ENCODE measurements around the gene NFKBIB. TPM values are rescaled to one million over a fixed set of nuclear protein-coding genes. Genes with fewer than 3 reads are reported as not detected.

The NFKBIB gene
- total RNA-seq, 1 experiment from 2014 or later = 33.8 TPM

DNA sequence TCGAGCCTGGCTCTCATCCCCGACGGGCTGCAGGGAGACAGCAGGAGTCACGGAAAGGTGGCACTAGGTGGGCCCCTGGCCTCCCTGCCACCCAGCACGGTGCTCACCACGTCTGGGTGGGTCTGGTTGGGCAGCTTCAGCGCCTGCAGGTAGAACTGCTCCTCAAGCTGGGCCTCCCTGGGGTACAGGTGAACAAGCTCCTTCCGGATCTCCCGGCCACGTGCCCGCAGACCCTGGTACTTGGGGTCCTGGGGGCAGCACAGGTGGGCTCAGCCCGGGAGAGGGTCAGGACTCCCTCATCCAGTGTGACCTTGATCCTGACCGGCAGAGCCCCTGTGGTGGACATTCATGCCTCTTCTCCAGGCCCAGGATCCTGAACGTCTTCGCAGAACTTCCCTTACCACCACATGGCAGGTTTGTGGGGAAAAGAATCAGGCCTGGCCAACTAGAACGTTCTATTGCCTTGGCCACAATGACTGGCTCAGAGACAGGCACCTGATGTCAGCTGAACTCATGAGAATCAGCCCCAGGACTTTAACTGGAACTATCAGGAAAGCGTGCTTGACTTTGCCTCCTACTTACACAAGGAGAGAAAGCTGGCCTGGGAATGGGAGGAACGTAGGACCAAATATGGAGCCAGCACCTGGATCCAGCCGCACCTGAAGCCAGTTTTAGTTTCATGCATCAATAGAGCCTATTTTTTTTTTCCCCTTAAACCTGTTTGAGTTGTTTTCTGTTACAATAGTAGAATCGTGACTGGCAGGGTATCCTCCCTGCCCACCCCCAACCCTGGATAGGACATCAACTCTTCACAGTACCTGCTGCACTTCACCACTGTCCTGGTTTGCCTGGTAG lies 21.9 kb downstream of the NFKBIB start:
- no peak overlapping the region for H3K9ac ChIP-seq (ENCODE audit: extremely low read depth, insufficient read length, low read length)
- no peaks in the 10 kb centered on the region for H3K9me3 ChIP-seq (ENCODE audit: control insufficient read depth, low read depth, low read length)
- TF ChIP-seq, protein P1, sequence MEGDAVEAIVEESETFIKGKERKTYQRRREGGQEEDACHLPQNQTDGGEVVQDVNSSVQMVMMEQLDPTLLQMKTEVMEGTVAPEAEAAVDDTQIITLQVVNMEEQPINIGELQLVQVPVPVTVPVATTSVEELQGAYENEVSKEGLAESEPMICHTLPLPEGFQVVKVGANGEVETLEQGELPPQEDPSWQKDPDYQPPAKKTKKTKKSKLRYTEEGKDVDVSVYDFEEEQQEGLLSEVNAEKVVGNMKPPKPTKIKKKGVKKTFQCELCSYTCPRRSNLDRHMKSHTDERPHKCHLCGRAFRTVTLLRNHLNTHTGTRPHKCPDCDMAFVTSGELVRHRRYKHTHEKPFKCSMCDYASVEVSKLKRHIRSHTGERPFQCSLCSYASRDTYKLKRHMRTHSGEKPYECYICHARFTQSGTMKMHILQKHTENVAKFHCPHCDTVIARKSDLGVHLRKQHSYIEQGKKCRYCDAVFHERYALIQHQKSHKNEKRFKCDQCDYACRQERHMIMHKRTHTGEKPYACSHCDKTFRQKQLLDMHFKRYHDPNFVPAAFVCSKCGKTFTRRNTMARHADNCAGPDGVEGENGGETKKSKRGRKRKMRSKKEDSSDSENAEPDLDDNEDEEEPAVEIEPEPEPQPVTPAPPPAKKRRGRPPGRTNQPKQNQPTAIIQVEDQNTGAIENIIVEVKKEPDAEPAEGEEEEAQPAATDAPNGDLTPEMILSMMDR (conservative IDR thresholded peaks at IDR 0.05) = no peak
- no peak overlapping the region for H3K4me2 ChIP-seq (ENCODE audit: insufficient read depth, insufficient read length, low read length)
- H2BK15ac ChIP-seq (ENCODE audit: low read depth, low read length) = no peak overlapping the region
- no peak overlapping the region for H2BK12ac ChIP-seq (ENCODE audit: insufficient read length, low read depth, low read length)
- H2BK120ac ChIP-seq (ENCODE audit: low read depth, low read length, poor library complexity, severe bottlenecking) = no peak overlapping the region
- H3K79me2 ChIP-seq (ENCODE audit: insufficient read depth, low read length) = no peaks in the 10 kb centered on the region
- H3K4ac ChIP-seq (ENCODE audit: low read depth, low read length) = no peak overlapping the region
- H3T11ph ChIP-seq (ENCODE audit: low read length) = no peak overlapping the region
- H3K27me3 ChIP-seq (ENCODE audit: insufficient read depth, low read length) = no peaks in the 10 kb centered on the region
- no peak overlapping the region for H3K18ac ChIP-seq (ENCODE audit: insufficient read length, low read depth, low read length)
- no peak overlapping the region for H2AK5ac ChIP-seq (ENCODE audit: insufficient read length, low read length)
- no peak overlapping the region for H3K14ac ChIP-seq (ENCODE audit: insufficient read depth, low read length)
- Mint-ChIP-seq H3K27ac (no peak overlapping the region), H3K27me3 (ENCODE audit: low read depth) (no peaks in the 10 kb centered on the region), H3K36me3 (ENCODE audit: insufficient read depth in 1 of 3, low read depth in 3 of 3) (peaks cover 25 to 46% (median 33%) of the 10 kb centered on the region in 3 experiments; a peak in 6 of 7 replicates), H3K9me3 (no peaks in the 10 kb centered on the region), H3K4me1 (no peaks in the 10 kb centered on the region), H3K4me3 (no peak overlapping the region)
- no peak overlapping the region for H2BK5ac ChIP-seq (ENCODE audit: insufficient read length, low read length)
- H4K20me1 ChIP-seq (ENCODE audit: control insufficient read depth, insufficient read depth, insufficient read length) = no peaks in the 10 kb centered on the region
- no peak overlapping the region for H2AFZ ChIP-seq (ENCODE audit: low read length)
- no peak overlapping the region for H4K91ac ChIP-seq (ENCODE audit: insufficient read length, low read depth, low read length)
- no peak overlapping the region for H3K27ac ChIP-seq (ENCODE audit: insufficient read length, low read depth, low read length)
- H3K79me1 ChIP-seq (ENCODE audit: insufficient read depth, low read depth, low read length, poor library complexity, severe bottlenecking) = no peaks in the 10 kb centered on the region
- H3K4me1 ChIP-seq (ENCODE audit: insufficient read depth, low read length) = no peaks in the 10 kb centered on the region
- no peaks in the 10 kb centered on the region for H3K23me2 ChIP-seq (ENCODE audit: insufficient read length, low read depth, low read length, poor library complexity, severe bottlenecking)
- no peak overlapping the region for H3K56ac ChIP-seq (ENCODE audit: insufficient read length, low read depth, low read length)
- no CpG with 5 or more reads among the region's 20 CpGs for WGBS (ENCODE audit: extremely low coverage, insufficient read length, low lambda C conversion rate)
- H3K23ac ChIP-seq (ENCODE audit: insufficient read length, low read depth, low read length) = no peak overlapping the region
- H2BK20ac ChIP-seq (ENCODE audit: low read depth, low read length, poor library complexity, severe bottlenecking) = no peak overlapping the region
- DNase-seq = no peak
- no peak overlapping the region for H4K8ac ChIP-seq (replicated peaks; ENCODE audit: insufficient read length, low read depth, low read length)
- H4K5ac ChIP-seq (ENCODE audit: insufficient read length, low read depth, low read length) = no peak overlapping the region
